ENCODE measurements around the gene CXCR4. TPM values are rescaled to one million over a fixed set of nuclear protein-coding genes. Genes with fewer than 3 reads are reported as not detected.

CXCR4 gene
- total and polyA plus RNA-seq, 10 of the 15 experiments (the other 5 are each of a cell fraction or from before 2014, with no cell fraction given) = 31.1 to 749 (median 52.7) TPM

DNA sequence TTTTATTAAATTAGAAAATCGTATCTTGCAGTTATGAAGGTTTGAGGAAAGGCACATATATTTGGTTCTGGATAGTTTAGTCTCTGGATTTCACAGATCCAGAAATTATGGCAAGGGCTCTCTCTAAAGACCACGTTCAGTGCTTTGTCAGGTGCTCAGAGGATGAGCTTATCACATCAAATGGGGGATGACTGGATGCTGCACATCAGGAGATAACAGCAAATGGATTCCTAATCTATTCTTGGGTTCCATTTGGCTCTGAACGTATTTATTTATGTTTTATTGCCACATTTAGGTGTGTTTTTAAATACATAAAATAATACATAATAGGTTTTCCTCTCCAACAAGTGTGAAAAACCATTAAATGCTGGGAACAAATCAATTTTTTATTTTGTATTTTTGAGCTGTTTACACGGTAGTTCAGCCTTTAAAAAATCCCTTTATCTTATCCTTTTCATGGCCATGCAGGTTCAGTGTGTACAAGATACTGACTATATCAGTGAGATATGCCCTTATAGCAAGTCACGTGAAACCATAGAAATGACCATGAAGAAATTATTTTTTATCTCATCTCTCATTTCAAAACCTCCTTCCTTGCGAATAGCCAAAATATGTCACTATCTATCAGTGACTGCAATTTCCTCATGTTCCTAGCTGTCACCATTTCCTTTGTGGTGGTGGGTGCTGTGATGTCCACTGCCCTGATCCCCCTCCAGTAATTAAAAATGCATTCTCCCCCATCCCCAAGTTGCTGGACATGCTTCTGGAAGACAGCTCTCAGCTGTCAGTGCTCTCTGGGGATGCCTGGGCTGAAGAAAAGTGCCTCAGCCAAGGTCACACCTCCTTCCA, 25.9 kb upstream of the CXCR4 start:
- no TSS peak for BruUV-seq (replicated peaks)
- WGBS (ENCODE audit: insufficient coverage, insufficient replicate concordance, low lambda C conversion rate, missing lambda C conversion rate) = 39% methylated on average over 6 of the region's 6 CpGs
- no peaks in the 10 kb centered on the region for H4K20me1 ChIP-seq (ENCODE audit: control insufficient read depth, insufficient read depth)
- peaks cover 2 to 9% of the 10 kb centered on the region in 2 experiments; a peak in 2 of 4 replicates for H3K27me3 ChIP-seq (replicated peaks in 1 of 2; ENCODE audit: control insufficient read depth in 2 of 2, insufficient read depth in 2 of 2, low read length in 1 of 2)
- in situ Hi-C loops (cut with MboI) = no loop called here
- ChIA-PET CTCF (interaction anchor here (1.2 to 3.4 kb wide), 2 partner anchors 12 to 31 kb away, joined by 5 to 12 read pairs; no protein-coding TSS in a partner anchor), SMC1A (ENCODE audit: uncharacterized antibody, unreplicated experiment) (interaction anchor here (0.7 to 5.5 kb wide), 9 partner anchors 9 to 395 kb away, joined by 3 to 35 read pairs (median 4); no protein-coding TSS in a partner anchor), POLR2A (interaction anchor here (0.5 to 1.6 kb wide), 5 partner anchors 12 to 149 kb away, joined by 3 to 7 read pairs (median 4); no protein-coding TSS in a partner anchor), RAD21 (ENCODE audit: unreplicated experiment) (interaction anchor here (1.0 kb wide), 2 partner anchors 10 to 63 kb away, joined by 3 read pairs; no protein-coding TSS in a partner anchor)
- H3K79me2 ChIP-seq (ENCODE audit: control insufficient read depth, insufficient read depth, low read length) = no peaks in the 10 kb centered on the region
- no peak overlapping the region for H3K4me2 ChIP-seq (ENCODE audit: control insufficient read depth, insufficient read depth)
- TF ChIP-seq HCFC1 (IDR thresholded peaks at IDR 0.05; ENCODE audit: low read length) (no peak), WRNIP1 (IDR thresholded peaks at IDR 0.05; ENCODE audit: borderline replicate concordance, low read depth, low read length) (no peak), ZBTB11 (CRISPR knock-in tag; IDR thresholded peaks at IDR 0.05) (no peak), SMARCA5 (IDR thresholded peaks at IDR 0.05) (no peak), BCL11A (IDR thresholded peaks at IDR 0.05; ENCODE audit: low read depth, low read length) (no peak), PML (IDR thresholded peaks at IDR 0.05; ENCODE audit: low read length) (no peak), TCF12 (IDR thresholded peaks at IDR 0.05; ENCODE audit: low read depth, low read length) (no peak), MXI1 (IDR thresholded peaks at IDR 0.05; ENCODE audit: low read depth, low read length) (no peak), RELB (IDR thresholded peaks at IDR 0.05; ENCODE audit: low read depth) (no peak), EED (IDR thresholded peaks at IDR 0.05; ENCODE audit: low read depth) (no peak)
- TF ChIP-seq, protein P1, sequence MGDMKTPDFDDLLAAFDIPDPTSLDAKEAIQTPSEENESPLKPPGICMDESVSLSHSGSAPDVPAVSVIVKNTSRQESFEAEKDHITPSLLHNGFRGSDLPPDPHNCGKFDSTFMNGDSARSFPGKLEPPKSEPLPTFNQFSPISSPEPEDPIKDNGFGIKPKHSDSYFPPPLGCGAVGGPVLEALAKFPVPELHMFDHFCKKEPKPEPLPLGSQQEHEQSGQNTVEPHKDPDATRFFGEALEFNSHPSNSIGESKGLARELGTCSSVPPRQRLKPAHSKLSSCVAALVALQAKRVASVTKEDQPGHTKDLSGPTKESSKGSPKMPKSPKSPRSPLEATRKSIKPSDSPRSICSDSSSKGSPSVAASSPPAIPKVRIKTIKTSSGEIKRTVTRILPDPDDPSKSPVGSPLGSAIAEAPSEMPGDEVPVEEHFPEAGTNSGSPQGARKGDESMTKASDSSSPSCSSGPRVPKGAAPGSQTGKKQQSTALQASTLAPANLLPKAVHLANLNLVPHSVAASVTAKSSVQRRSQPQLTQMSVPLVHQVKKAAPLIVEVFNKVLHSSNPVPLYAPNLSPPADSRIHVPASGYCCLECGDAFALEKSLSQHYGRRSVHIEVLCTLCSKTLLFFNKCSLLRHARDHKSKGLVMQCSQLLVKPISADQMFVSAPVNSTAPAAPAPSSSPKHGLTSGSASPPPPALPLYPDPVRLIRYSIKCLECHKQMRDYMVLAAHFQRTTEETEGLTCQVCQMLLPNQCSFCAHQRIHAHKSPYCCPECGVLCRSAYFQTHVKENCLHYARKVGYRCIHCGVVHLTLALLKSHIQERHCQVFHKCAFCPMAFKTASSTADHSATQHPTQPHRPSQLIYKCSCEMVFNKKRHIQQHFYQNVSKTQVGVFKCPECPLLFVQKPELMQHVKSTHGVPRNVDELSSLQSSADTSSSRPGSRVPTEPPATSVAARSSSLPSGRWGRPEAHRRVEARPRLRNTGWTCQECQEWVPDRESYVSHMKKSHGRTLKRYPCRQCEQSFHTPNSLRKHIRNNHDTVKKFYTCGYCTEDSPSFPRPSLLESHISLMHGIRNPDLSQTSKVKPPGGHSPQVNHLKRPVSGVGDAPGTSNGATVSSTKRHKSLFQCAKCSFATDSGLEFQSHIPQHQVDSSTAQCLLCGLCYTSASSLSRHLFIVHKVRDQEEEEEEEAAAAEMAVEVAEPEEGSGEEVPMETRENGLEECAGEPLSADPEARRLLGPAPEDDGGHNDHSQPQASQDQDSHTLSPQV (IDR thresholded peaks at IDR 0.05) = no peak
- DNase-seq (ENCODE audit: low read depth, low spot score) (no peak), FAIRE-seq (no peak), ATAC-seq (no peak)
- H3K4me3 ChIP-seq = no peak overlapping the region
- no peak overlapping the region for H3K9ac ChIP-seq (ENCODE audit: control insufficient read depth, insufficient read depth, low read length)
- intact Hi-C loops (cut with micrococcal nuclease; ENCODE audit: unreplicated experiment) = no loop called here
- no peaks in the 10 kb centered on the region for H3K36me3 ChIP-seq (ENCODE audit: control insufficient read depth in 2 of 2, insufficient read depth in 2 of 2, low read length in 1 of 2)
- H3K9me3 ChIP-seq (replicated peaks; ENCODE audit: control insufficient read depth, insufficient read depth, low read length) = no peaks in the 10 kb centered on the region; the same call in 2 of the 3 replicates
- H2AFZ ChIP-seq (ENCODE audit: control insufficient read depth, low read depth, low read length) = no peak overlapping the region
- no peak overlapping the region for H3K27ac ChIP-seq (ENCODE audit: control insufficient read depth, insufficient read depth)
- no peaks in the 10 kb centered on the region; the same call in 1 of the 2 replicates for H3K4me1 ChIP-seq (ENCODE audit: control insufficient read depth, insufficient read depth, low read length)

Measured in GM12878 (cell line).